ENCODE measurements around the gene ARID4B. TPM values are rescaled to one million over a fixed set of nuclear protein-coding genes. Genes with fewer than 3 reads are reported as not detected.

ARID4B gene
- total and polyA plus RNA-seq, 2 of the 13 experiments (the other 11 are each of a cell fraction or from before 2014, with no cell fraction given) = 9.7 to 24.6 TPM

DNA sequence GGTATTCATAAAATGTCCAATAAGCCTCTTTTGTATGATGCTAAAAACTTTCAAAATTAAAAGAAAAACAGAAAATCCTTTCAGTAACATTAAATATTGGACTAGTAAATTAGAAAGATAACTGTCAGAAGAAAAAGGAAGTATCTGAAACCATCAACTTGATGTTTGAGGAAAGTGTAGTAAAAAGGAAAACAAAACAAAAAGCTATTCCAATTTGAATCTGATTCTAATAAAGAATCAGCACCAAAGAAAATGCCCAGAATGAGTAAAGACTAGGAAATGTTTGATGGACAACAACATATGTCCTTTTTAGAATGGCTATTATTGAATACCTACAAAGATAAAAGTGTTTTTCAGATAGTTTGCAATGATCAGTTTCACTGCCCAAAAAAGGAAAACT is 87.0 kb downstream of the ARID4B start:
- CTCF ChIA-PET (ENCODE audit: low intra/inter-chr PET ratio, low total read pairs) = no interaction called here
- ATAC-seq = no peak
- intact Hi-C loops (cut with micrococcal nuclease; ENCODE audit: unreplicated experiment) = no loop called here
- POLR2A ChIA-PET = interaction anchor here (1.2 kb wide), 1 partner anchor 111 kb away, joined by 3 read pairs; no protein-coding TSS in a partner anchor
- in situ Hi-C loops (cut with HindIII; ENCODE audit: extremely low pct_ligation_motif_present, low pct_unique_long_range_greater_than_20kb) = no loop called here
- Histone ChIP-seq H2AFZ (ENCODE audit: low read length) (no peak overlapping the region), H3K4me2 (ENCODE audit: low read depth, low read length) (no peak overlapping the region), H3K79me2 (ENCODE audit: insufficient read depth, low read length) (peaks cover 5% of the 10 kb centered on the region), H3K27me3 (ENCODE audit: control insufficient read depth in 1 of 2, insufficient read depth in 2 of 2, low read length in 2 of 2) (no peaks in the 10 kb centered on the region), H3K27ac (ENCODE audit: extremely low read length, insufficient read depth, low read length) (no peak overlapping the region), H3K4me1 (ENCODE audit: insufficient read depth, low read length) (peaks cover 39% of the 10 kb centered on the region), H3K9ac (ENCODE audit: insufficient read depth, low read depth, low read length) (no peak overlapping the region), H3K36me3 (replicated peaks in 1 of 2; ENCODE audit: control insufficient read depth in 1 of 2, insufficient read depth in 2 of 2, low read length in 2 of 2) (peaks cover 4 to 38% of the 10 kb centered on the region in 2 experiments), H3K4me3 (replicated peaks in 1 of 3; ENCODE audit: insufficient read depth in 1 of 3, low read depth in 2 of 3, low read length in 3 of 3) (no peak overlapping the region), H3K9me3 (ENCODE audit: low read length) (no peaks in the 10 kb centered on the region), H4K20me1 (ENCODE audit: insufficient read depth, low read length) (peaks cover 2% of the 10 kb centered on the region; the same call in 1 of the 2 replicates)
- no TSS peak for BruUV-seq (replicated peaks)
- FAIRE-seq = no peak
- DNase-seq (ENCODE audit: low spot score) = no peak
- TF ChIP-seq SMYD3 (CRISPR knock-in tag; IDR thresholded peaks at IDR 0.05) (no peak), ZNF34 (CRISPR knock-in tag; IDR thresholded peaks at IDR 0.05; ENCODE audit: borderline replicate concordance) (no peak), THYN1 (CRISPR knock-in tag; IDR thresholded peaks at IDR 0.05; ENCODE audit: borderline replicate concordance, low read depth) (no peak), ZIK1 (CRISPR knock-in tag; IDR thresholded peaks at IDR 0.05; ENCODE audit: borderline replicate concordance, low read depth) (no peak), RAD21 (CRISPR knock-in tag; IDR thresholded peaks at IDR 0.05) (no peak), ZNF780A (CRISPR knock-in tag; IDR thresholded peaks at IDR 0.05) (no peak), ZFP82 (CRISPR knock-in tag; IDR thresholded peaks at IDR 0.05; ENCODE audit: borderline replicate concordance) (no peak)
- TF ChIP-seq, protein P1, sequence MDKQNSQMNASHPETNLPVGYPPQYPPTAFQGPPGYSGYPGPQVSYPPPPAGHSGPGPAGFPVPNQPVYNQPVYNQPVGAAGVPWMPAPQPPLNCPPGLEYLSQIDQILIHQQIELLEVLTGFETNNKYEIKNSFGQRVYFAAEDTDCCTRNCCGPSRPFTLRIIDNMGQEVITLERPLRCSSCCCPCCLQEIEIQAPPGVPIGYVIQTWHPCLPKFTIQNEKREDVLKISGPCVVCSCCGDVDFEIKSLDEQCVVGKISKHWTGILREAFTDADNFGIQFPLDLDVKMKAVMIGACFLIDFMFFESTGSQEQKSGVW (CRISPR knock-in tag; IDR thresholded peaks at IDR 0.05; ENCODE audit: borderline replicate concordance) = no peak
- TF ChIP-seq, protein P2, sequence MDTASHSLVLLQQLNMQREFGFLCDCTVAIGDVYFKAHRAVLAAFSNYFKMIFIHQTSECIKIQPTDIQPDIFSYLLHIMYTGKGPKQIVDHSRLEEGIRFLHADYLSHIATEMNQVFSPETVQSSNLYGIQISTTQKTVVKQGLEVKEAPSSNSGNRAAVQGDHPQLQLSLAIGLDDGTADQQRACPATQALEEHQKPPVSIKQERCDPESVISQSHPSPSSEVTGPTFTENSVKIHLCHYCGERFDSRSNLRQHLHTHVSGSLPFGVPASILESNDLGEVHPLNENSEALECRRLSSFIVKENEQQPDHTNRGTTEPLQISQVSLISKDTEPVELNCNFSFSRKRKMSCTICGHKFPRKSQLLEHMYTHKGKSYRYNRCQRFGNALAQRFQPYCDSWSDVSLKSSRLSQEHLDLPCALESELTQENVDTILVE (CRISPR knock-in tag; IDR thresholded peaks at IDR 0.05) = no peak
- TF ChIP-seq, protein P3, sequence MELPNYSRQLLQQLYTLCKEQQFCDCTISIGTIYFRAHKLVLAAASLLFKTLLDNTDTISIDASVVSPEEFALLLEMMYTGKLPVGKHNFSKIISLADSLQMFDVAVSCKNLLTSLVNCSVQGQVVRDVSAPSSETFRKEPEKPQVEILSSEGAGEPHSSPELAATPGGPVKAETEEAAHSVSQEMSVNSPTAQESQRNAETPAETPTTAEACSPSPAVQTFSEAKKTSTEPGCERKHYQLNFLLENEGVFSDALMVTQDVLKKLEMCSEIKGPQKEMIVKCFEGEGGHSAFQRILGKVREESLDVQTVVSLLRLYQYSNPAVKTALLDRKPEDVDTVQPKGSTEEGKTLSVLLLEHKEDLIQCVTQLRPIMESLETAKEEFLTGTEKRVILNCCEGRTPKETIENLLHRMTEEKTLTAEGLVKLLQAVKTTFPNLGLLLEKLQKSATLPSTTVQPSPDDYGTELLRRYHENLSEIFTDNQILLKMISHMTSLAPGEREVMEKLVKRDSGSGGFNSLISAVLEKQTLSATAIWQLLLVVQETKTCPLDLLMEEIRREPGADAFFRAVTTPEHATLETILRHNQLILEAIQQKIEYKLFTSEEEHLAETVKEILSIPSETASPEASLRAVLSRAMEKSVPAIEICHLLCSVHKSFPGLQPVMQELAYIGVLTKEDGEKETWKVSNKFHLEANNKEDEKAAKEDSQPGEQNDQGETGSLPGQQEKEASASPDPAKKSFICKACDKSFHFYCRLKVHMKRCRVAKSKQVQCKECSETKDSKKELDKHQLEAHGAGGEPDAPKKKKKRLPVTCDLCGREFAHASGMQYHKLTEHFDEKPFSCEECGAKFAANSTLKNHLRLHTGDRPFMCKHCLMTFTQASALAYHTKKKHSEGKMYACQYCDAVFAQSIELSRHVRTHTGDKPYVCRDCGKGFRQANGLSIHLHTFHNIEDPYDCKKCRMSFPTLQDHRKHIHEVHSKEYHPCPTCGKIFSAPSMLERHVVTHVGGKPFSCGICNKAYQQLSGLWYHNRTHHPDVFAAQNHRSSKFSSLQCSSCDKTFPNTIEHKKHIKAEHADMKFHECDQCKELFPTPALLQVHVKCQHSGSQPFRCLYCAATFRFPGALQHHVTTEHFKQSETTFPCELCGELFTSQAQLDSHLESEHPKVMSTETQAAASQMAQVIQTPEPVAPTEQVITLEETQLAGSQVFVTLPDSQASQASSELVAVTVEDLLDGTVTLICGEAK (IDR thresholded peaks at IDR 0.05) = no peak
- TF ChIP-seq, protein P3 (CRISPR knock-in tag; IDR thresholded peaks at IDR 0.05) = no peak
- TF ChIP-seq, protein P4, sequence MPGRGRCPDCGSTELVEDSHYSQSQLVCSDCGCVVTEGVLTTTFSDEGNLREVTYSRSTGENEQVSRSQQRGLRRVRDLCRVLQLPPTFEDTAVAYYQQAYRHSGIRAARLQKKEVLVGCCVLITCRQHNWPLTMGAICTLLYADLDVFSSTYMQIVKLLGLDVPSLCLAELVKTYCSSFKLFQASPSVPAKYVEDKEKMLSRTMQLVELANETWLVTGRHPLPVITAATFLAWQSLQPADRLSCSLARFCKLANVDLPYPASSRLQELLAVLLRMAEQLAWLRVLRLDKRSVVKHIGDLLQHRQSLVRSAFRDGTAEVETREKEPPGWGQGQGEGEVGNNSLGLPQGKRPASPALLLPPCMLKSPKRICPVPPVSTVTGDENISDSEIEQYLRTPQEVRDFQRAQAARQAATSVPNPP (CRISPR knock-in tag; IDR thresholded peaks at IDR 0.05) = no peak

All from HepG2 (cell line).